Activated T-cell treated with anti-CD3 and anti-CD28 coated beads, Interleukin-2, amount 50 U/mL, for 24 hours (primary cell): ENCODE data around the gene THAP4.
A peak's percentile ranks its signal among the peaks of the same experiment; 100 is the strongest.

Experiments
- DNase-seq: peaks from one replicate; pipeline ENCODE4 v3.0.0-alpha.2; 2020
- H3K27ac Mint-ChIP-seq: 2 replicates; pipeline ENCODE4 v1.8.0; 2020; ENCODE audit warnings: mild to moderate bottlenecking, mixed read lengths
- H3K27me3 Mint-ChIP-seq: 2 replicates; pipeline ENCODE4 v1.8.0; 2020; ENCODE audit warnings: mixed read lengths
- H3K36me3 Mint-ChIP-seq: 2 replicates; pipeline ENCODE4 v1.8.0; 2020; ENCODE audit warnings: low read depth, mixed read lengths
- H3K4me1 Mint-ChIP-seq: 2 replicates; pipeline ENCODE4 v1.8.0; 2020; ENCODE audit warnings: low read depth, mixed read lengths
- H3K4me3 Mint-ChIP-seq: 2 replicates; pipeline ENCODE4 v1.8.0; 2020; ENCODE audit warnings: mild to moderate bottlenecking, moderate library complexity, mixed read lengths
- H3K9me3 Mint-ChIP-seq: 2 replicates; pipeline ENCODE4 v1.8.0; 2020; ENCODE audit warnings: mixed read lengths

THAP4 gene

GRCh38 chr2:241564596-241565410, 72.2 kb downstream of the THAP4 start:
- Mint-ChIP-seq H3K4me1 (peaks cover 3% of the 10 kb centered on the region), H3K4me3 (no peak overlapping the region), H3K36me3 (no peaks in the 10 kb centered on the region), H3K27me3 (peaks cover 16% of the 10 kb centered on the region), H3K9me3 (no peaks in the 10 kb centered on the region), H3K27ac (no peak overlapping the region)
- no peak for DNase-seq

GRCh38 chr2:241563981-241564595, 72.9 kb downstream of the THAP4 start:
- Mint-ChIP-seq H3K4me3 (no peak overlapping the region), H3K9me3 (no peaks in the 10 kb centered on the region), H3K27ac (no peak overlapping the region), H3K36me3 (no peaks in the 10 kb centered on the region), H3K4me1 (peaks cover 4% of the 10 kb centered on the region), H3K27me3 (peaks cover 18% of the 10 kb centered on the region)
- DNase-seq = no peak

- Mint-ChIP-seq H3K9me3 (no peaks in the 10 kb centered on the region), H3K27me3 (peaks cover 18% of the 10 kb centered on the region), H3K27ac (no peak overlapping the region), H3K4me1 (peaks cover 4% of the 10 kb centered on the region), H3K4me3 (no peak overlapping the region), H3K36me3 (no peaks in the 10 kb centered on the region)
- DNase-seq = no peak
These were observed 73.4 kb downstream of the THAP4 start for GRCh38 chr2:241563571-241563980.

- Mint-ChIP-seq H3K9me3 (peaks cover 2% of the 10 kb centered on the region), H3K4me3 (no peak overlapping the region)
These were observed 73.9 kb downstream of the THAP4 start for GRCh38 chr2:241563031-241563507.

GRCh38 chr2:241562269-241562891, 74.6 kb downstream of the THAP4 start:
- H3K4me1 Mint-ChIP-seq = peaks cover 8% of the 10 kb centered on the region
- peaks cover 9% of the 10 kb centered on the region for H3K9me3 Mint-ChIP-seq
- no peak overlapping the region for H3K27ac Mint-ChIP-seq
- H3K27me3 Mint-ChIP-seq = peaks cover 29% of the 10 kb centered on the region
- no peak for DNase-seq
- H3K36me3 Mint-ChIP-seq = no peaks in the 10 kb centered on the region
- H3K4me3 Mint-ChIP-seq = no peak overlapping the region

More at GRCh38 chr2:241563031-241563507, 73.9 kb downstream of the THAP4 start:
- Mint-ChIP-seq H3K27me3 (peaks cover 22% of the 10 kb centered on the region), H3K36me3 (no peaks in the 10 kb centered on the region), H3K4me1 (peaks cover 8% of the 10 kb centered on the region), H3K27ac (no peak overlapping the region)
- no peak for DNase-seq

GRCh38 chr2:241561832-241562231, 75.1 kb downstream of the THAP4 start:
- peaks cover 8% of the 10 kb centered on the region for H3K4me1 Mint-ChIP-seq
- no peak for DNase-seq
- H3K36me3 Mint-ChIP-seq = no peaks in the 10 kb centered on the region
- H3K27me3 Mint-ChIP-seq = peaks cover 34% of the 10 kb centered on the region
- no peak overlapping the region for H3K4me3 Mint-ChIP-seq
- H3K27ac Mint-ChIP-seq = no peak overlapping the region
- peaks cover 11% of the 10 kb centered on the region for H3K9me3 Mint-ChIP-seq

- DNase-seq = no peak
- Mint-ChIP-seq H3K27me3 (peaks cover 40% of the 10 kb centered on the region), H3K27ac (no peak overlapping the region), H3K36me3 (no peaks in the 10 kb centered on the region), H3K4me3 (no peak overlapping the region), H3K9me3 (peaks cover 14% of the 10 kb centered on the region), H3K4me1 (peaks cover 8% of the 10 kb centered on the region)
These were observed 76.0 kb downstream of the THAP4 start for GRCh38 chr2:241560883-241561474.

- H3K4me3 Mint-ChIP-seq = peak overlapping the region; percentile 44
- peaks cover 46% of the 10 kb centered on the region for H3K27me3 Mint-ChIP-seq
These were observed 76.6 kb downstream of the THAP4 start for GRCh38 chr2:241560162-241560882.

GRCh38 chr2:241559323-241560161, 77.4 kb downstream of the THAP4 start:
- Mint-ChIP-seq H3K27me3 (peaks cover 46% of the 10 kb centered on the region), H3K9me3 (peaks cover 15% of the 10 kb centered on the region), H3K4me3 (peak overlapping the region; percentile 44), H3K27ac (no peak overlapping the region), H3K36me3 (no peaks in the 10 kb centered on the region), H3K4me1 (peaks cover 10% of the 10 kb centered on the region)
- no peak for DNase-seq

More at GRCh38 chr2:241560162-241560882, 76.6 kb downstream of the THAP4 start:
- Mint-ChIP-seq H3K4me1 (peaks cover 10% of the 10 kb centered on the region), H3K27ac (no peak overlapping the region), H3K36me3 (no peaks in the 10 kb centered on the region), H3K9me3 (peaks cover 15% of the 10 kb centered on the region)
- no peak for DNase-seq

- peak within 1 kb of the TSS; percentile 56 for H3K4me3 Mint-ChIP-seq
- no peak within 1 kb of the TSS for H3K27ac Mint-ChIP-seq
- DNase-seq = no peak
- H3K27me3 Mint-ChIP-seq = peaks cover 48% of the 10 kb centered on the region
- H3K4me1 Mint-ChIP-seq = peaks cover 10% of the 10 kb centered on the region
- no peaks in the 10 kb centered on the region for H3K36me3 Mint-ChIP-seq
- peaks cover 15% of the 10 kb centered on the region for H3K9me3 Mint-ChIP-seq
These were observed 78.2 kb downstream of the THAP4 start, which contains the start of gene BOK for GRCh38 chr2:241558532-241559322. Gene BOK (plus strand): TSS chr2:241558745. CDS start chr2:241559484, 739 bp downstream.

GRCh38 chr2:241556746-241557145, 80.2 kb downstream of the THAP4 start:
- Mint-ChIP-seq H3K36me3 (no peaks in the 10 kb centered on the region), H3K4me3 (no peak overlapping the region), H3K4me1 (peaks cover 10% of the 10 kb centered on the region), H3K27ac (no peak overlapping the region), H3K9me3 (peaks cover 15% of the 10 kb centered on the region), H3K27me3 (peaks cover 52% of the 10 kb centered on the region)
- DNase-seq = no peak

- Mint-ChIP-seq H3K27ac (no peak overlapping the region), H3K36me3 (no peaks in the 10 kb centered on the region), H3K27me3 (peaks cover 59% of the 10 kb centered on the region), H3K9me3 (peaks cover 15% of the 10 kb centered on the region), H3K4me1 (peaks cover 10% of the 10 kb centered on the region), H3K4me3 (no peak overlapping the region)
- no peak for DNase-seq
These were observed 81.2 kb downstream of the THAP4 start for GRCh38 chr2:241555711-241556110.
